GM10248 (cell line): ENCODE measurements around the gene GRK2.

Experiments
- CTCF ChIA-PET: fragments of 300-600 bp; sonication (Branson Sonifier 250); formaldehyde crosslinking; extraction: SDS; loops from one replicate; lab custom pipeline; 2021; ENCODE audit warnings: antibody characterized with exemption; lab: Yijun Ruan, JAX
- POLR2A ChIA-PET: fragments of 350-650 bp; sonication (Branson Sonifier 250); formaldehyde crosslinking; extraction: SDS; loops from one replicate; lab custom pipeline; 2020; ENCODE audit warnings: antibody characterized with exemption; lab: Yijun Ruan, JAX
- DNase-seq: peaks from one replicate; pipeline ENCODE4 v3.0.0; 2012; ENCODE audit errors: extremely low spot score
- CTCF ChIP-seq: IDR thresholded peaks from 2 replicates; pipeline ENCODE4 v1.5.1; 2012; ENCODE audit warnings: mild to moderate bottlenecking, low read depth; ENCODE audit errors: extremely low read depth, missing control alignments, control extremely low read depth

The GRK2 gene

GRCh38 chr11:67282155-67282875 lies 16.0 kb downstream of the GRK2 start:
- CTCF ChIA-PET: interaction anchor here (0.8 to 1.8 kb wide), 7 partner anchors 10 to 74 kb away, joined by 3 to 6 read pairs (median 4); partner anchors contain the start of gene GRK2
- TF ChIP-seq CTCF: no peak
- no peak for DNase-seq
- POLR2A ChIA-PET: no interaction called here

GRCh38 chr11:67282876-67283371 lies 16.7 kb downstream of the GRK2 start:
- POLR2A ChIA-PET: no interaction called here
- no peak for TF ChIP-seq CTCF
- DNase-seq: no peak

DNA sequence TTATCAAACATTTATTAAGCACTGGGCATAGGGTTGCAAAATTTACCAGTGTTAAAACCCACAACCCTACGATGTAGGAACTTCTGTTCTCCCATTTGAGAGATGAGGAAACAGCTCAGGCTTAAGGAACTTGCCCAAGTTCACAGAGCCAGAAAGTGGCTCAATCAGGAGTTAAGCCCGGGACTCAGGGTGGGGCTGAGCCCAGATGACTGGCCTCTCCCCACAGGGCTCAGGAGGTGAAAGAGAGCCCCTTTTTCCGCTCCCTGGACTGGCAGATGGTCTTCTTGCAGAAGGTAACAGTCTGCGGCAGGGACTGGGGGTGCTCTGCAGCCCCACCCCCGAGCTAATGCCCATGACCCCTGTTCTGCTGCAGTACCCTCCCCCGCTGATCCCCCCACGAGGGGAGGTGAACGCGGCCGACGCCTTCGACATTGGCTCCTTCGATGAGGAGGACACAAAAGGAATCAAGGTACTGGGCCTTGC lies 17.2 kb downstream of the GRK2 start:
- CTCF ChIA-PET: interaction anchor here (0.6 to 1.9 kb wide), 9 partner anchors 9 to 99 kb away, joined by 3 to 7 read pairs (median 4); partner anchors contain the start of gene GRK2
- POLR2A ChIA-PET: no interaction called here
- TF ChIP-seq CTCF: no peak
- no peak for DNase-seq

More at GRCh38 chr11:67282876-67283371, 16.7 kb downstream of the GRK2 start:
- CTCF ChIA-PET: interaction anchor here (0.6 to 1.9 kb wide), 8 partner anchors 8 to 100 kb away, joined by 3 to 7 read pairs (median 4); partner anchors contain the start of gene GRK2

DNA sequence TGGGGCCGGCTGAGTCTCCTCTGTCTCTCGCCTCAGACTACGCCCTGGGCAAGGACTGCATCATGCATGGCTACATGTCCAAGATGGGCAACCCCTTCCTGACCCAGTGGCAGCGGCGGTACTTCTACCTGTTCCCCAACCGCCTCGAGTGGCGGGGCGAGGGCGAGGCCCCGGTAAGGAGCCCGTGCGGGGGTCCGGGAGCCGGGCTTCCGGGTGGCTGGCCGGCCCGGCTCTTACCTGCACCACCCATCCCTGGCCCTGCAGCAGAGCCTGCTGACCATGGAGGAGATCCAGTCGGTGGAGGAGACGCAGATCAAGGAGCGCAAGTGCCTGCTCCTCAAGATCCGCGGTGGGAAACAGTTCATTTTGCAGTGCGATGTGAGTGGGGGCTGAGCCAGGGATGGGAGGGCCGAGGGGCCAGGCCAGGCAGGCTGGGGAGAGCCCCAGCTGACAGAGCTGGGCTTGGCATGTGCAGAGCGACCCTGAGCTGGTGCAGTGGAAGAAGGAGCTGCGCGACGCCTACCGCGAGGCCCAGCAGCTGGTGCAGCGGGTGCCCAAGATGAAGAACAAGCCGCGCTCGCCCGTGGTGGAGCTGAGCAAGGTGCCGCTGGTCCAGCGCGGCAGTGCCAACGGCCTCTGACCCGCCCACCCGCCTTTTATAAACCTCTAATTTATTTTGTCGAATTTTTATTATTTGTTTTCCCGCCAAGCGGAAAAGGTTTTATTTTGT lies 18.7 kb downstream of the GRK2 start:
- CTCF ChIA-PET: no interaction called here
- POLR2A ChIA-PET: no interaction called here
- DNase-seq: no peak
- no peak for TF ChIP-seq CTCF

DNA sequence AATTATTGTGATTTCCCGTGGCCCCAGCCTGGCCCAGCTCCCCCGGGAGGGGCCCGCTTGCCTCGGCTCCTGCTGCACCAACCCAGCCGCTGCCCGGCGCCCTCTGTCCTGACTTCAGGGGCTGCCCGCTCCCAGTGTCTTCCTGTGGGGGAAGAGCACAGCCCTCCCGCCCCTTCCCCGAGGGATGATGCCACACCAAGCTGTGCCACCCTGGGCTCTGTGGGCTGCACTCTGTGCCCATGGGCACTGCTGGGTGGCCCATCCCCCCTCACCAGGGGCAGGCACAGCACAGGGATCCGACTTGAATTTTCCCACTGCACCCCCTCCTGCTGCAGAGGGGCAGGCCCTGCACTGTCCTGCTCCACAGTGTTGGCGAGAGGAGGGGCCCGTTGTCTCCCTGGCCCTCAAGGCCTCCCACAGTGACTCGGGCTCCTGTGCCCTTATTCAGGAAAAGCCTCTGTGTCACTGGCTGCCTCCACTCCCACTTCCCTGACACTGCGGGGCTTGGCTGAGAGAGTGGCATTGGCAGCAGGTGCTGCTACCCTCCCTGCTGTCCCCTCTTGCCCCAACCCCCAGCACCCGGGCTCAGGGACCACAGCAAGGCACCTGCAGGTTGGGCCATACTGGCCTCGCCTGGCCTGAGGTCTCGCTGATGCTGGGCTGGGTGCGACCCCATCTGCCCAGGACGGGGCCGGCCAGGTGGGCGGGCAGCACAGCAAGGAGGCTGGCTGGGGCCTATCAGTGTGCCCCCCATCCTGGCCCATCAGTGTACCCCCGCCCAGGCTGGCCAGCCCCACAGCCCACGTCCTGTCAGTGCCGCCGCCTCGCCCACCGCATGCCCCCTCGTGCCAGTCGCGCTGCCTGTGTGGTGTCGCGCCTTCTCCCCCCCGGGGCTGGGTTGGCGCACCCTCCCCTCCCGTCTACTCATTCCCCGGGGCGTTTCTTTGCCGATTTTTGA lies 19.5 kb downstream of the GRK2 start:
- no peak for TF ChIP-seq CTCF
- ChIA-PET POLR2A (interaction anchor here (0.6 kb wide), 1 partner anchor 59 kb away, joined by 5 read pairs; no protein-coding TSS in a partner anchor), CTCF (interaction anchor here (3.5 to 3.9 kb wide), 2 partner anchors 14 to 31 kb away, joined by 11 to 23 read pairs; no protein-coding TSS in a partner anchor)
- no peak for DNase-seq
